GM13976 (cell line): ENCODE data around the gene SLC11A1.

Experiments used
- DNase-seq: peaks from one replicate; pipeline ENCODE4 v3.0.0; 2012; ENCODE audit warnings: low spot score
- CTCF ChIP-seq: IDR thresholded peaks from 2 replicates; pipeline ENCODE4 v1.5.1; 2012; ENCODE audit warnings: borderline replicate concordance, mild to moderate bottlenecking; ENCODE audit not compliant: insufficient read depth; ENCODE audit errors: extremely low read depth, missing control alignments, control extremely low read depth
- in situ Hi-C: fragments of 300-500 bp; cut with MboI; formaldehyde crosslinking; loops from one replicate; pipeline ENCODE4 v1.12.0; 2022; ENCODE audit warnings: low sequenced_read_pairs, mixed read lengths, inconsistent platforms; ENCODE audit not compliant: unreplicated experiment

SLC11A1 gene

GRCh38 chr2:218405746-218406208 lies 23.7 kb downstream of the SLC11A1 start:
- no peak for TF ChIP-seq CTCF
- in situ Hi-C loops, result loop anchor here (25.0 kb wide), 2 partner anchors 232 to 432 kb away; partner anchors contain the start of gene PRKAG3
- DNase-seq, result no peak

GRCh38 chr2:218406209-218406948 lies 24.3 kb downstream of the SLC11A1 start:
- peak; percentile 94 for DNase-seq
- TF ChIP-seq CTCF, result peak; percentile 97
- in situ Hi-C loops, result loop anchor here (25.0 kb wide), 2 partner anchors 231 to 431 kb away; partner anchors contain the start of gene PRKAG3

GRCh38 chr2:218406949-218407618 lies 25.0 kb downstream of the SLC11A1 start:
- no peak for TF ChIP-seq CTCF
- no peak for DNase-seq
- in situ Hi-C loops, result loop anchor here (25.0 kb wide), 2 partner anchors 230 to 430 kb away; partner anchors contain the start of gene PRKAG3

- no peak for TF ChIP-seq CTCF
- no peak for DNase-seq
- in situ Hi-C loops, result loop anchor here (25.0 kb wide), 2 partner anchors 230 to 430 kb away; partner anchors contain the start of gene PRKAG3
Measured at GRCh38 chr2:218407717-218408116, 25.6 kb downstream of the SLC11A1 start.

GRCh38 chr2:218418321-218418716 lies 36.2 kb downstream of the SLC11A1 start:
- in situ Hi-C loops, result loop anchor here (25.0 kb wide), 2 partner anchors 219 to 419 kb away; partner anchors contain the start of gene PRKAG3
- TF ChIP-seq CTCF, result no peak
- DNase-seq, result no peak

- in situ Hi-C loops, result loop anchor here (25.0 kb wide), 2 partner anchors 218 to 418 kb away; partner anchors contain the start of gene PRKAG3
- TF ChIP-seq CTCF, result no peak
- no peak for DNase-seq
Measured at GRCh38 chr2:218418717-218419458, 36.8 kb downstream of the SLC11A1 start, which contains the start of gene VIL1. Gene VIL1, plus strand, starts transcription at chr2:218419123. Its CDS starts 4,656 bp downstream, at chr2:218423779.
